Stimulated activated CD4-positive, alpha-beta T cell treated with anti-CD3 and anti-CD28 coated beads, TNF-alpha, amount 100 ng/mL, for 1 hour (primary cell): ENCODE results near the gene LHPP.
"Not testable (repeated sequence)": the region's sequence is repeated elsewhere in the genome, so short reads cannot be mapped to it uniquely, and the experiment has no call there.

ENCODE experiments used
- DNase-seq, 3 donors: peaks; one replicate each; pipeline ENCODE4 v3.0.0-alpha.2; 2020; ENCODE audit warnings: low read depth in 3 of 3, low spot score in 1 of 3

Gene LHPP

DNA sequence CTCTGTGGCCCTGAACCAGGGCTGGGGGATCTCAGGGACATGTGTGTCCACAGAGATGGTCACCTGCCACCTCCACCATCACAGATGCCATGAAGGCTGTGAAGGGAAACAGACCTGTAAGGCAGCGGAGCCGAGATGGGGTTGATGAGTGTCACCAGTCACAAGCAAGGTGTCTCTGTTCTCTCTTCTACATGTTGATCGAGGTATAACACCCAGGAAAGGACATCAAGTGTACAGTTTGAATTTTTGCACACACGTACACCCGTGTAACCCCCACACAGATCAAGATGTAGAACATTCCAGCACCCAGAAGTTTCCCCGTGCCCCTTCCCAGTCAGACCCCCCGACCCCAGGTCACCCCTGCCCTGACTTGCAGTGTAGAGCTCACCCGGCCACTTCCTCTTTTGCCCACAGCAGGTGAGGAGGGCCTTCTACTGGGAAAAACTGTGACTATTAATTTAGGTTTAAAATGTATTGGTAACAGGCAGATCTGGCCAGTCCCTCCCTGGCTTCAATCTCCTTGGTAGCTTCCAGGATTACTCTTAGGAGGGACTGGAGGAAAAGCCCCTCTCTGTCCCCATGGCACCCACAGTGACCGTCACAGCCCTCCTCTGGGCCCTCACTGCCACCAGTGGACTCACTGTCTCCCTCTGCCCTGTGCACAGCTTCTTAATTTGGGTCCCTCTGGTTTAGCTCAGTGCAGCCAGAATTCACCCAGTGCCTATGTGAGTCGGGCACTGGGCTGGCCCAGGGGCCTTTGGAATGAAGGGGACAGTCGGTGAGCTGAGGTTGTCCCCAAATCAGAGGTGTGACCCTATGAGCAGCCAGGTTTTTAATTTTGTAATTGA, 108.2 kb downstream of the LHPP start:
- DNase-seq, result no peak

GRCh38 chr10:124570646-124571045, 109.0 kb downstream of the LHPP start:
- no peak for DNase-seq

GRCh38 chr10:124572751-124573150, 111.1 kb downstream of the LHPP start:
- DNase-seq, result no peak

DNA sequence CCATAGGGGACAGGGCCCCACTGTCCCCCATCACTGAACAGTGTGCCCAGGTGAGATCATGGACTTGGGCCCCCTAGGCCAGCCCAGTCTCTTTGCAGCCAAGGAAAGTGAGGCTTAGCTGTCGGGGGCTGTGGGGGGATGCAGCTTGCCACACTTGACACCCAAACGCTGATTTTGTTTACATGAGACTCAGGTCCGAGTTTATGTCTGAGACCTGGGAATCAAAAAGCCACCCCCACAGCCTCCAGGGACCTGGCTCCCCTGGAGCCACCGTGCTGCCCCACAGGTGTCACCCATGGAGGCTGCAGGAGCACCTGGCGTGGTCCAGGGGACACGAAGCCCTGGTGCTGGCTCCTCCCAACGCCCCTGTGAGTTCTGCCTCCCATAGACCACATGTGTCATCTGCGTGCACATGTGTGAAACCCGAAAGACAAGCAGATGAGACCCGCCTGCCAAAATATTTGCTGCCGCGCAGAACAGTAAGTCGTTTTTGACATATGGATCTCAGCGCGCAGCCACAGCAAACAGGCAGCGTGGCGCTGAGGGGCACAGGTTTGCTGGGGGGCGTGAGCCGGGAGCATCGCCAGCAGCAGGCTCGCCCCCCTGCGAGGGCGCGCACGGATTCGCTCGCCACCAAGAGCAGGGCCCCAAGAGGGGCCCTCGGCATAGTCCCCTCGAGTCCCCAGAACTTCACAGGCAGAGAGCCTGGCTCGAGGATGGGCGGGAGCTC, 112.3 kb downstream of the LHPP start:
- DNase-seq, result no peak

GRCh38 chr10:124574456-124575070, 112.9 kb downstream of the LHPP start:
- no peak for DNase-seq

DNA sequence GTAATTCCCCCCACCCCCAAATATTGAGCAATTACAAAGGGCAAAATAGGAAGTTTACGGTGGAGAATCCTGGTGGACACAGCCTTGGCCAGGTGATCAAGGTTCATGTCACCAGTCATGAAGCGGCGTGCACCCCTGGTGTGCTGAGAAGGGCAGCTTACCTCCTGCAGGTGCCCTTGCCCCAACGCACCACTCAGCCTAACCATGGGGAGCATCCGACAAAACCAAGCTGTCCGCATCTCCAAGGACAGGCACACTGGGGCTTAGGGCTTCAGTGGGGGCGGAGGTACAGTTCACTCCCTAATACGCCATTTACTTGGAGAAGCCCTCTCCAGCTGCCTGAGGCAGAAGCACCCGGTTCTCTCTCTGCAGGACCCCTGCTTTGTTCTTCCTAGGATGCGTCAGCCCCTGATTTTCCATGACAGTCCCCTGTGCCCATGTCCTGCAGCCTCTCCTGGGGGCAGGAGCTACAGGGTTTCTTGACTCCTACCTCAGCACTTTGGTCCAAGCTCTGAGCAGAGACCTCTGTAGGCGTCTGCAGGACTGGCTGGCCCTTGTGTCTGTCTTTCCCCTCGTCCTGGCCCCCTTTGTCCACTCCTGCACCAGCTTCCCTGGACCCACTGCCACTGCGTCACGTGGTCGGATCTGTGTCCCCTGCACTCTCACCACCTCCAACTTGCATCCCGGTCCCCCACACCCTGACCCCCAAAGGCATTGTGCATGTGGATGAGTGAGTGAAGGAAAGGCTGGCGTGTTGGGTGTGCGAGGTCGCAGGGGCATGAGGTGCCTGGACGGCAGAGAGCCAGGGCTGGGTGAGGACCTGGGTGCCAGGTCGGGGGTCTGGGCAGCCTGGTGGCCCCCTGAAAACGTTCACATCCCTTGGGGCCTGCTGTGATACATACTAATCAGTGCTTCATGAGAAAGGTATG, 113.7 kb downstream of the LHPP start:
- DNase-seq, result no peak

GRCh38 chr10:124576526-124577420, 115.2 kb downstream of the LHPP start:
- DNase-seq, result no peak

DNA sequence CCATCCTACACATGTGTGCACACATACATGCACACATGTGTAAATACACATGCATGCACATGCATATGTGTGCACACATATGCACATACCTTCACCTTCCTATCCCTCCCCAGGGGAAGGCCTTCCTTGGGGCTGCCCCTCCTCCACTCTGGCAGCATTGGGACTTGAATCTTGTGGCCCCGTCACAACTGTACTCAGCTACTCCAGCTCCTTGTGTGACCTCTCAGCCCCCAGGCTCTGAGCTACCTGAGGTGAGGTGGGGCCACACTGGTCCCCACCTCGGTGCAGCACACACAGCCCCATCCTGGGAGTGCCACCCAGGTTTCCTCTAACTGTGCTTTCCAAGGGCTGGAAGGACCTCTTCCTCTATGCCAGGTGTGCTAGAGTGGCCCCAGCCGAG, 116.0 kb downstream of the LHPP start:
- no peak for DNase-seq

DNA sequence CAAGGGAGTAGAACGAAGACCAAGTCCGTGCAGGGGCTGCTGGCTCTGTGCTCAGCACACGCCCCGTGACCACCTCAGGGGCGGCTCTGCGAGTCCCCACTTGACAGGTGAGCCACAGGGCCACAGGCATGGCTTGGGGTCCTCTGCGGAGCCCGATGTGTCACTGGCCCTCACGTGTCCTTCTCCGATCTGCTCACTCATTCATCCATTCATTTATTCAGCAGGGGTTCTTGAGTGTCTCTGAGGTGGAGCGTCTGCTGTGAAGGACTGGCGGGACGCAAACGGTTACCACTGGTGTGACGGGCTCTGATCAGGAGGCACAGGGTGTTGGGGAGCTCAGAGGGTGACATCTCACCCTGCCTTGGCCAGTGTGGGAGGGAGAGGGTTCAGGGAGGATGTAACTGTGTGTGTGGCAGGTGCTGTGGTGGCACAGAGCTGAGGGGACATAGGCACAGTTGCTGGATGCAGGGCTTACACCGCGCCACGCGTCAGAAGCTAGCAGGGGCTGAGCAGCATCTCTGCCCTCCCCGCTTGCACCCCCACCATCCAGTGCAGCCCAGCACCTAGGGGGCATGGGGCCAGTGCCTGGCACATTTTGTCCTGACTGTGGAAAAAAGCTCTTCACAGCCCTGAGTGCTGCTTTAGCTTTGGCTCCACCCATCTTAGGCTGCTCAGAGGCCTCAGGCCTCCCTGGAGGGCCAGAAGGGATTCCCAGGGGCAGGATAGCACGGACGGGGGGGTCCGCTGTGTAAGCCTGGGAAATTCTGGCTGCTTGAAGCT, 116.8 kb downstream of the LHPP start:
- no peak for DNase-seq

DNA sequence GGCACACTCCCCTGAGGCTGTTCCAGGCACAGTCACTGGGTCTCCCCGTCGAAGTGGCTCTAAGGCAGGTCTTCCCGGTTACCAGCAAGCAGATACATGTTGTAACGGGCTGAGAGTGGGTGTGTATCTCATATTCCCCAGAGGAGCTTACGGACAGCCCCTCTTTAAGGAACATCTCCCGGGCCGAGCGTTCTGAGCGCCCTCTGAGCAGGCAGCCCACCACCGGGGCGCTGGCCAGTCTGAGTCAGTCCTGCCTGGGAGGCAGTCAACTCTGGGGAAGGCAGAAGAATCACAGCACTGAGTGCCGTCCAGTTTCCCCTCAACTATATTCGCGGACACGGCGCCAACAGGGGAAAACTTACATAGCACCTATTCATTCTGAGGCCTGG, 117.4 kb downstream of the LHPP start:
- no peak for DNase-seq

- DNase-seq, result no peak
These were observed 124.5 kb downstream of the LHPP start for GRCh38 chr10:124586142-124586541.

DNA sequence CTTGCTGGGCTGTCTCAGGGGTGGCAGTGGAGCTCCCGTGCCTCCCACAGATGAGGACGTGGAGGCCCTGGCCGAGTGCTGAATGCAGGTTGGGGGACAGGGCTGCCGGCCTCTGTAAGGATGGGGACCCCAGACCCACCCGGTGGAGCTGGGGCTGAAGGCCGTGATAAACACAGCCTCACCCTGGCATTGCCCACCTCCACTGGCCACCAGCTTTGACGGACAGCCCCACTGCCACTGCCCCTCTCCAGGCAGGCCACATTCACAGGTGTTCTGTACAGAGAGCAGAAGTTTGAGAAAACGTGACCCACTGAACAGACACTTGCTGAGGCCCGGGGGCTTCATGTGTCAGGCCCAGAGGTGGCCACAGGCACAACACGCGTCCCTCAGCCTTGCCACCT, 126.2 kb downstream of the LHPP start:
- DNase-seq, result no peak

DNA sequence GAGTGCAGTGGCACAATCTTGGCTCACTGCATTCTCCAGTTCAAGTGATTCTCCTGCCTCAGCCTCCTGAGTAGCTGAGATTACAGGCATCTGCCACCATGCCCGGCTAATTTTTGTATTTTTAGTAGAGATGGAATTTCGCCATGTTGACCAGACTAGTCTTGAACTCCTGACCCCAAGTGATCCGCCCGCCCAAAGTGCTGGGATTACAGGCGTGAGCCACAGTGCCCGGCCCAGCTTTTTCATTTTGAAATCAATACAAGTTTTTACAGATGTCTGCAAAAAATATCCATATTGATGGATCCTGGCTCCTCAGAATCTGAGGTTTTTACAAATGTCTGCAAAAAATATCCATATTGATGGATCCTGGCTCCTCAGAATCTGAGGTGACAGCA, 126.7 kb downstream of the LHPP start:
- DNase-seq, result not testable (repeated sequence)

DNA sequence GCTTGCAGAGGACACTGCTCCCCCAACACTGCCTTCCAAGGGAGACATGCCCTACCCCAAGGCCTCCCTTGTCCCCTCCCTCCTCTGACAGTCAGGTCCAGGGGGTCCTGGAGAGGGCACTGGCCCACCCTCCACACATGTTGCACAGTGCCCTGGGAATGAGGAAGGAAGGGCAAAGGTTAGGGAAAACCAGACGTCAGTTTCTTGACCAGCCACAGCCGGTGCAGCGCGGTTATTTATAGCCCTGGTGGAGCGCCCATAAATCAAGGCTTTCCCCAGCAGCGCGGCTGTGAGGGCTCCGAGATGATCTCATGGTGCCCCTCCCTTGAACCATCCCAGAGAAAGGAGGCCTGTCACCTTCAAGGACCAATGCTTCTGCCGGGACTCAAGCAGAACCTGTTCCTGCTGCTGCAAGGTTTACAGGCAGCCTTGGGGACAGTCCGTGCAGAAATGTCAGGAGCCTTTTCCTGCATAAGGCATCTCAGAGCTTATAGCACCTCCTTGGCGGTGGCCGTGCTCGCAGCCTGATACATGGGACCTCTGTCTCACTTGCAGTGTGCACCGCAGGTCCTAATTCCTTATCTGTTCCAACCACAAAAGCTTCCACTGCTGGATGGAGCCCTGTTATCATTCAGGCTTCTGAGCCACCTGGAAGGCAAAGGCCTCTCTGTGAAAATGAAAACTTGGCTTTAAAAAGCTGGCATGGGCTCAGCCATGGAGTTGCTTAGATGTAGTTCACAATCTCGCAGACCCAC, 127.3 kb downstream of the LHPP start:
- no peak for DNase-seq

- DNase-seq, result no peak
These were observed 127.9 kb downstream of the LHPP start for GRCh38 chr10:124589491-124590041.

GRCh38 chr10:124590216-124591122, 128.8 kb downstream of the LHPP start:
- DNase-seq, result no peak

GRCh38 chr10:124591123-124591495, 129.5 kb downstream of the LHPP start:
- DNase-seq, result no peak
